HepG2 (cell line): ENCODE data around the gene ART3. TPM values are rescaled to one million over a fixed set of nuclear protein-coding genes. Genes with fewer than 3 reads are reported as not detected.

ENCODE experiments used
- CBX5 ChIP-seq: sonication (generic); formaldehyde crosslinking; IDR thresholded peaks from 2 replicates; pipeline ENCODE4 v1.4.0; 2020; ENCODE audit warnings: missing genetic modification reagents, borderline replicate concordance
- FOSL1 ChIP-seq: sonication (generic); formaldehyde crosslinking; IDR thresholded peaks from 2 replicates; pipeline ENCODE4 v1.9.0; 2021; ENCODE audit warnings: missing genetic modification reagents, borderline replicate concordance
- FOXC1 ChIP-seq: sonication (generic); formaldehyde crosslinking; IDR thresholded peaks from 2 replicates; pipeline ENCODE4 v1.8.0; 2022; ENCODE audit warnings: mild to moderate bottlenecking, missing genetic modification reagents, borderline replicate concordance
- FOXO1 ChIP-seq: sonication (generic); formaldehyde crosslinking; IDR thresholded peaks from 2 replicates; pipeline ENCODE4 v1.4.0; 2020; ENCODE audit warnings: missing genetic modification reagents
- HMG20B ChIP-seq: conservative IDR thresholded peaks from 2 replicates; pipeline ENCODE4 v1.6.1; 2016; ENCODE audit warnings: missing genetic modification reagents, missing compliant biosample characterization
- KDM1A ChIP-seq: IDR thresholded peaks from 2 replicates; pipeline ENCODE4 v1.6.1; 2016; ENCODE audit warnings: missing compliant biosample characterization
- MEIS2 ChIP-seq: sonication (generic); formaldehyde crosslinking; IDR thresholded peaks from 2 replicates; pipeline ENCODE4 v1.9.0; 2021; ENCODE audit warnings: mild to moderate bottlenecking, missing genetic modification reagents
- MIER2 ChIP-seq: IDR thresholded peaks from 2 replicates; pipeline ENCODE4 v1.6.1; 2016; ENCODE audit warnings: missing biosample characterization, missing genetic modification reagents
- MIER3 ChIP-seq: IDR thresholded peaks from 2 replicates; pipeline ENCODE4 v1.6.1; 2016; ENCODE audit warnings: missing compliant biosample characterization, borderline replicate concordance
- MYC ChIP-seq: sonication (generic); formaldehyde crosslinking; IDR thresholded peaks from 2 replicates; pipeline ENCODE4 v1.9.0; 2021; ENCODE audit warnings: missing genetic modification reagents, borderline replicate concordance
- MYNN ChIP-seq: sonication (generic); formaldehyde crosslinking; IDR thresholded peaks from 2 replicates; pipeline ENCODE4 v1.4.0; 2020; ENCODE audit warnings: mild to moderate bottlenecking, low read depth, missing genetic modification reagents
- NFE2L1 ChIP-seq: sonication (generic); formaldehyde crosslinking; IDR thresholded peaks from 2 replicates; pipeline ENCODE4 v1.4.0; 2020; ENCODE audit warnings: missing genetic modification reagents, mild to moderate bottlenecking, borderline replicate concordance
- NFE2L2 ChIP-seq: fragments of 150-350 bp; IDR thresholded peaks from 2 replicates; pipeline ENCODE4 v1.6.1; 2014; ENCODE audit warnings: low read length
- PITX1 ChIP-seq: sonication (generic); formaldehyde crosslinking; IDR thresholded peaks from 2 replicates; pipeline ENCODE4 v1.5.1; 2020; ENCODE audit warnings: mild to moderate bottlenecking, missing genetic modification reagents
- RNF2 ChIP-seq: fragments of 450-650 bp; conservative IDR thresholded peaks from 2 replicates; pipeline ENCODE4 v1.6.1; 2016; ENCODE audit warnings: low read depth
- SOX6 ChIP-seq, 2 experiments: fragments of 450-650 bp in 1 of 2; sonication (generic) in 1 of 2; formaldehyde crosslinking in 1 of 2; IDR thresholded peaks; 2 replicates each; pipeline versions ENCODE4 v1.4.0 to v1.6.1; 2017 to 2020; ENCODE audit warnings: antibody characterized with exemption in 1 of 2, mild to moderate bottlenecking in 1 of 2, missing genetic modification reagents in 1 of 2
- TFDP1 ChIP-seq: IDR thresholded peaks from 2 replicates; pipeline ENCODE4 v1.6.1; 2016; ENCODE audit warnings: missing compliant biosample characterization, missing genetic modification reagents, borderline replicate concordance
- TFDP2 ChIP-seq: sonication (generic); formaldehyde crosslinking; IDR thresholded peaks from 2 replicates; pipeline ENCODE4 v1.4.0; 2020; ENCODE audit warnings: missing genetic modification reagents
- U2AF1 ChIP-seq: fragments of 200-400 bp; formaldehyde crosslinking; optimal IDR thresholded peaks from 2 replicates; pipeline ENCODE3; 2017; ENCODE audit warnings: mild to moderate bottlenecking, low read depth, low read length
- ZBTB38 ChIP-seq: sonication (generic); formaldehyde crosslinking; IDR thresholded peaks from 2 replicates; pipeline ENCODE4 v1.5.1; 2020; ENCODE audit warnings: mild to moderate bottlenecking, missing genetic modification reagents
- ZFY ChIP-seq: sonication (generic); formaldehyde crosslinking; IDR thresholded peaks from 2 replicates; pipeline ENCODE4 v1.4.0; 2020; ENCODE audit warnings: missing genetic modification reagents
- ZMYM2 ChIP-seq: sonication (generic); formaldehyde crosslinking; IDR thresholded peaks from 2 replicates; pipeline ENCODE4 v1.8.0; 2022; ENCODE audit warnings: mild to moderate bottlenecking, missing genetic modification reagents
- ZNF225 ChIP-seq: sonication (generic); formaldehyde crosslinking; IDR thresholded peaks from 2 replicates; pipeline ENCODE4 v1.4.0; 2020; ENCODE audit warnings: mild to moderate bottlenecking, missing genetic modification reagents
- ZNF253 ChIP-seq: sonication (generic); formaldehyde crosslinking; IDR thresholded peaks from 2 replicates; pipeline ENCODE4 v1.8.0; 2022; ENCODE audit warnings: mild to moderate bottlenecking, missing genetic modification reagents, borderline replicate concordance
- ZNF256 ChIP-seq: sonication (generic); formaldehyde crosslinking; conservative IDR thresholded peaks from 2 replicates; pipeline ENCODE4 v1.4.0; 2020; ENCODE audit warnings: missing genetic modification reagents
- ZNF644 ChIP-seq: IDR thresholded peaks from 2 replicates; pipeline ENCODE4 v1.6.1; 2016; ENCODE audit warnings: low read depth
- polyA plus RNA-seq, 8 experiments: library from polyadenylated mRNA; depleted of rRNA in 3 of 8; stranded (reverse) in 7 of 8; unstranded in 1 of 8; fragments of >200 nt; fragmentation: Illumina TruSeq in 4 of 8; extraction: Trizol in 4 of 8; gene quantifications; 2 replicates each; pipeline versions ENCODE4 v1.2.1 to v1.2.3, GENCODE V29; 2011 to 2016; ENCODE audit warnings: low read depth in 4 of 8, missing spikeins in 1 of 8, mixed read lengths in 1 of 8; ENCODE audit not compliant: insufficient read depth in 1 of 8
- total RNA-seq, 5 experiments: library from RNA; depleted of rRNA; stranded (reverse); fragments of >200 nt; fragmentation: Illumina TruSeq; extraction: Trizol; gene quantifications; 2 replicates each; pipeline ENCODE4 v1.2.3, GENCODE V29; 2016; ENCODE audit warnings: low read depth in 1 of 5
- TF ChIP-seq, protein P1 (sequence below), 2 experiments: sonication (generic) in 1 of 2; formaldehyde crosslinking in 1 of 2; IDR thresholded peaks; 2 replicates each; pipeline versions ENCODE4 v1.4.0 to v1.6.1; 2018 to 2020; ENCODE audit warnings: missing genetic modification reagents in 2 of 2, borderline replicate concordance in 1 of 2, low read depth in 1 of 2, mild to moderate bottlenecking in 1 of 2, missing biosample characterization in 1 of 2

The ART3 gene
- total and polyA plus RNA-seq, 2 of the 13 experiments (the other 11 are each of a cell fraction or from before 2014, with no cell fraction given): not detected

- TF ChIP-seq, protein P1, sequence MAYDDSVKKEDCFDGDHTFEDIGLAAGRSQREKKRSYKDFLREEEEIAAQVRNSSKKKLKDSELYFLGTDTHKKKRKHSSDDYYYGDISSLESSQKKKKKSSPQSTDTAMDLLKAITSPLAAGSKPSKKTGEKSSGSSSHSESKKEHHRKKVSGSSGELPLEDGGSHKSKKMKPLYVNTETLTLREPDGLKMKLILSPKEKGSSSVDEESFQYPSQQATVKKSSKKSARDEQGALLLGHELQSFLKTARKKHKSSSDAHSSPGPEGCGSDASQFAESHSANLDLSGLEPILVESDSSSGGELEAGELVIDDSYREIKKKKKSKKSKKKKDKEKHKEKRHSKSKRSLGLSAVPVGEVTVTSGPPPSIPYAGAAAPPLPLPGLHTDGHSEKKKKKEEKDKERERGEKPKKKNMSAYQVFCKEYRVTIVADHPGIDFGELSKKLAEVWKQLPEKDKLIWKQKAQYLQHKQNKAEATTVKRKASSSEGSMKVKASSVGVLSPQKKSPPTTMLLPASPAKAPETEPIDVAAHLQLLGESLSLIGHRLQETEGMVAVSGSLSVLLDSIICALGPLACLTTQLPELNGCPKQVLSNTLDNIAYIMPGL (CRISPR knock-in tag; IDR thresholded peaks at IDR 0.05; ENCODE audit: borderline replicate concordance in 1 of 2, low read depth in 1 of 2): 0 out of 4 replicates have a peak, but pooled peaks of 1 of the 2 experiments have one; percentile 57
- TF ChIP-seq U2AF1 (no peak), ZMYM2 (no peak), MIER2 (CRISPR knock-in tag) (peak; percentile 66; the same call in 1 of the 2 replicates), FOXC1 (CRISPR knock-in tag) (peak; percentile 26; the same call in 1 of the 2 replicates), TFDP1 (peak; percentile 74; the same call in 1 of the 2 replicates), ZNF256 (no peak), TFDP2 (CRISPR knock-in tag) (0 out of 2 replicates have a peak, but pooled peaks have one; percentile 52), MIER3 (CRISPR knock-in tag) (0 out of 2 replicates have a peak, but pooled peaks have one; percentile 40), FOSL1 (0 out of 2 replicates have a peak, but pooled peaks have one; percentile 12), MYNN (no peak), ZNF225 (CRISPR knock-in tag) (no peak), PITX1 (CRISPR knock-in tag) (0 out of 2 replicates have a peak, but pooled peaks have one; percentile 28), KDM1A (CRISPR knock-in tag) (0 out of 2 replicates have a peak, but pooled peaks have one; percentile 12), MEIS2 (peak; percentile 52; the same call in 1 of the 2 replicates), CBX5 (CRISPR knock-in tag) (no peak), HMG20B (CRISPR knock-in tag) (0 out of 2 replicates have a peak, but pooled peaks have one; percentile 35), RNF2 (peak; percentile 66; the same call in 1 of the 2 replicates), FOXO1 (CRISPR knock-in tag) (peak; percentile 15; the same call in 1 of the 2 replicates), NFE2L1 (CRISPR knock-in tag) (no peak), NFE2L2 (no peak), ZNF644 (CRISPR knock-in tag) (peak; percentile 79), SOX6 (IDR thresholded peaks at IDR 0.05) (no peak), SOX6 (CRISPR knock-in tag; IDR thresholded peaks at IDR 0.05) (peak; percentile 79), MYC (CRISPR knock-in tag) (peak; percentile 87), ZNF253 (CRISPR knock-in tag) (no peak), ZBTB38 (no peak), ZFY (CRISPR knock-in tag) (0 out of 2 replicates have a peak, but pooled peaks have one; percentile 33)
Measured at GRCh38 chr4:76087007-76087769, 12.7 kb downstream of the ART3 start (continued).
